DMS79 treated with DMSO at 0.1 percent for 48 hours (cell line): ENCODE results near the gene ZDHHC8.

Experiments used
- DNase-seq: peaks from one replicate; lab custom pipeline; 2025; lab: John Stamatoyannopoulos, UW

The ZDHHC8 gene

GRCh38 chr22:20164863-20165262 is 33.3 kb downstream of the ZDHHC8 start:
- DNase-seq, result no peak

GRCh38 chr22:20165421-20165820 is 33.8 kb downstream of the ZDHHC8 start:
- DNase-seq, result no peak

GRCh38 chr22:20165913-20166312 is 34.3 kb downstream of the ZDHHC8 start:
- DNase-seq, result no peak

- no peak for DNase-seq
These were observed 35.1 kb downstream of the ZDHHC8 start for GRCh38 chr22:20166703-20167102.

- no peak for DNase-seq
These were observed 36.2 kb downstream of the ZDHHC8 start for GRCh38 chr22:20167643-20168322.

GRCh38 chr22:20169253-20169822 is 37.7 kb downstream of the ZDHHC8 start:
- no peak for DNase-seq

GRCh38 chr22:20170170-20170569 is 38.6 kb downstream of the ZDHHC8 start:
- DNase-seq, result no peak

- DNase-seq, result no peak
These were observed 39.9 kb downstream of the ZDHHC8 start for GRCh38 chr22:20171288-20172140.

- DNase-seq, result no peak
These were observed 40.6 kb downstream of the ZDHHC8 start for GRCh38 chr22:20172141-20172613.

GRCh38 chr22:20173246-20173645 is 41.6 kb downstream of the ZDHHC8 start:
- no peak for DNase-seq

- no peak for DNase-seq
These were observed 42.2 kb downstream of the ZDHHC8 start for GRCh38 chr22:20173772-20174171.

- DNase-seq, result no peak
These were observed 43.4 kb downstream of the ZDHHC8 start for GRCh38 chr22:20174785-20175596.

- DNase-seq, result no peak
These were observed 43.9 kb downstream of the ZDHHC8 start for GRCh38 chr22:20175597-20175900.

GRCh38 chr22:20176421-20177085 is 44.9 kb downstream of the ZDHHC8 start:
- no peak for DNase-seq

- DNase-seq, result no peak
These were observed 45.8 kb downstream of the ZDHHC8 start for GRCh38 chr22:20177217-20177911.

- DNase-seq, result no peak
These were observed 46.7 kb downstream of the ZDHHC8 start for GRCh38 chr22:20178075-20178914.

GRCh38 chr22:20178915-20179227 is 47.3 kb downstream of the ZDHHC8 start:
- no peak for DNase-seq

- DNase-seq, result no peak
These were observed 48.0 kb downstream of the ZDHHC8 start for GRCh38 chr22:20179455-20180244.

- DNase-seq, result no peak
These were observed 48.6 kb downstream of the ZDHHC8 start for GRCh38 chr22:20180245-20180630.

GRCh38 chr22:20180640-20181039 is 49.0 kb downstream of the ZDHHC8 start:
- no peak for DNase-seq
